ENCODE results near the gene GNMT. TPM values are rescaled to one million over a fixed set of nuclear protein-coding genes. Genes with fewer than 3 reads are reported as not detected.

Gene GNMT
- total and polyA plus RNA-seq, 2 donors (not counting 1 experiment from before 2014, with no cell fraction given) = 2.0 to 5.9 TPM

DNA sequence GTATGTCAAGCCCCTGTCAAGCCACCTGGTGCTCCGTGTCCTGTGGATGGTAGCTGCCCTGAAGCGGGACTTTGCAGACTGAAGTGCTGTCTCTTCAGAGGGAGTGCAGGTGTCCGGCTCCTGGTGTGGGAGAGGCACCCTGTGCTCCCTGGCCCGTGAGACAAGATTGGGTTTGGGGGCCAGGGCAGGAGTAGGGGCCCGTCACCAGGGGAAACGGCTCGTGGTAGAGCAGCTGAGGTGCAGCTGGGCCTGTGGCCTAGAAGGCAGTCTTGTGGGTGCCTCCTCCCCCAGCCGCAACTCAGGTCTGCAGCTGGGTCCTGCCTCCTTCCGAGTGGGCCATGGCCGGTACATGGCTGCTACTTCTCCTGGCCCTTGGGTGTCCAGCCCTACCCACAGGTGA is 44.8 kb upstream of the GNMT start, which contains the start of gene PTCRA:
Gene PTCRA, plus strand, starts transcription at position 322 of the 400 bp plus-strand sequence. Its CDS starts 17 bp downstream, at position 339.
- Histone ChIP-seq H2AFZ (ENCODE audit: insufficient read depth, low read depth, low read length, poor library complexity, severe bottlenecking) (peak within 1 kb of the TSS; percentile 62), H3K9ac (ENCODE audit: low read length) (no peak within 1 kb of the TSS), H3K27ac (ENCODE audit: low read length in 2 of 2) (no peak within 1 kb of the TSS), H3K4me1 (ENCODE audit: control insufficient read depth in 2 of 2, insufficient read depth in 2 of 2, low read length in 2 of 2) (peaks cover 3 to 17% of the 10 kb centered on the region in 2 donors), H3K4me2 (replicated peaks; ENCODE audit: low read depth, low read length, poor library complexity, severe bottlenecking) (no peak within 1 kb of the TSS), H3K27me3 (replicated peaks in 1 of 4; ENCODE audit: control extremely low read depth in 1 of 4, control insufficient read depth in 3 of 4, insufficient read depth in 4 of 4, low read length in 3 of 4) (peaks cover 0 to 10% (median 1%) of the 10 kb centered on the region in 4 experiments), H4K20me1 (ENCODE audit: control insufficient read depth, insufficient read depth, low read length, poor library complexity, severe bottlenecking) (no peaks in the 10 kb centered on the region), H3K36me3 (replicated peaks in 1 of 2; ENCODE audit: control extremely low read depth in 1 of 2, control insufficient read depth in 1 of 2, extremely low read depth in 1 of 2, insufficient read depth in 2 of 2, low read length in 1 of 2) (no peaks in the 10 kb centered on the region), H3K9me3 (ENCODE audit: control extremely low read depth in 1 of 3, control insufficient read depth in 2 of 3, insufficient read depth in 1 of 3, low read length in 2 of 3) (peaks cover 0 to 5% (median 0%) of the 10 kb centered on the region in 3 donors), H3K4me3 (ENCODE audit: control extremely low read depth in 1 of 5, extremely low read depth in 1 of 5, insufficient read depth in 1 of 5, low read depth in 2 of 5, low read length in 4 of 5) (no peak within 1 kb of the TSS), H3K79me2 (ENCODE audit: control insufficient read depth, insufficient read depth, low read length) (no peaks in the 10 kb centered on the region)
- WGBS (ENCODE audit: insufficient coverage) = 6% methylated on average over 9 of the region's 10 CpGs
- ChIA-PET CTCF (interaction anchor here (0.6 to 1.2 kb wide), 2 partner anchors 93 to 590 kb away, joined by 3 to 6 read pairs; no protein-coding TSS in a partner anchor), POLR2A (interaction anchor here (0.7 kb wide), 1 partner anchor 14 kb away, joined by 4 read pairs; the partner anchor contains the start of gene CNPY3)
- ATAC-seq (ENCODE audit: low read depth) (no peak), DNase-seq (no peak)
- intact Hi-C loops (cut with micrococcal nuclease) = no loop called here
- H3K27ac Mint-ChIP-seq = no peak within 1 kb of the TSS
- H3K4me1 Mint-ChIP-seq = peaks cover 6% of the 10 kb centered on the region
- peaks cover 6% of the 10 kb centered on the region for H3K27me3 Mint-ChIP-seq
- no peak within 1 kb of the TSS for H3K4me3 Mint-ChIP-seq
- TF ChIP-seq, protein P1, sequence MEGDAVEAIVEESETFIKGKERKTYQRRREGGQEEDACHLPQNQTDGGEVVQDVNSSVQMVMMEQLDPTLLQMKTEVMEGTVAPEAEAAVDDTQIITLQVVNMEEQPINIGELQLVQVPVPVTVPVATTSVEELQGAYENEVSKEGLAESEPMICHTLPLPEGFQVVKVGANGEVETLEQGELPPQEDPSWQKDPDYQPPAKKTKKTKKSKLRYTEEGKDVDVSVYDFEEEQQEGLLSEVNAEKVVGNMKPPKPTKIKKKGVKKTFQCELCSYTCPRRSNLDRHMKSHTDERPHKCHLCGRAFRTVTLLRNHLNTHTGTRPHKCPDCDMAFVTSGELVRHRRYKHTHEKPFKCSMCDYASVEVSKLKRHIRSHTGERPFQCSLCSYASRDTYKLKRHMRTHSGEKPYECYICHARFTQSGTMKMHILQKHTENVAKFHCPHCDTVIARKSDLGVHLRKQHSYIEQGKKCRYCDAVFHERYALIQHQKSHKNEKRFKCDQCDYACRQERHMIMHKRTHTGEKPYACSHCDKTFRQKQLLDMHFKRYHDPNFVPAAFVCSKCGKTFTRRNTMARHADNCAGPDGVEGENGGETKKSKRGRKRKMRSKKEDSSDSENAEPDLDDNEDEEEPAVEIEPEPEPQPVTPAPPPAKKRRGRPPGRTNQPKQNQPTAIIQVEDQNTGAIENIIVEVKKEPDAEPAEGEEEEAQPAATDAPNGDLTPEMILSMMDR (IDR thresholded peaks at IDR 0.05) = no peak
- no peak for TF ChIP-seq EZH2 (IDR thresholded peaks at IDR 0.05; ENCODE audit: borderline replicate concordance, insufficient read depth, low read depth, low read length, poor library complexity, severe bottlenecking)
- H3K9me3 Mint-ChIP-seq (ENCODE audit: insufficient read depth) = no peaks in the 10 kb centered on the region

DNA sequence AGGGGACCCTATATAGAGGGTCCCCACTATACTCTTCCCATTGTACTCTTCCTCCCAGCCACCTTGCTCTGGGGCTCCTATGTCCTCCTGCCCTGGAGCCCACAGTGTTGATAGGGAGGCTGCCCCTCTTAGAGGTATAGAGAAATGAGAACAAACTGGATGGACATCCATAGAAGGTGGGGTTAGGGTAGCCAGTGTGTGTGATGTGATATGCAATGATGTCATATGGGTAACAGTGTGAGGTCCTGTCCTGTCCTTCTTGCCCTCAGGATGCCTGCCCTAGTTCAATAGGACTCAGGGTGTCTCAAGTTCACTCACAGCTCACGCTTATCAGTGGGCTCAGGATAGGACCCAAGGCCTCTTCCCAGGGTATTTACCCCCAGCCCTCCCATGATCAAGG is 44.3 kb upstream of the GNMT start:
- intact Hi-C loops (cut with micrococcal nuclease) = no loop called here
- Mint-ChIP-seq H3K9me3 (ENCODE audit: insufficient read depth) (no peaks in the 10 kb centered on the region), H3K4me3 (no peak overlapping the region), H3K27me3 (peaks cover 4% of the 10 kb centered on the region), H3K27ac (no peak overlapping the region), H3K4me1 (peaks cover 4% of the 10 kb centered on the region)
- H3K4me2 ChIP-seq (replicated peaks; ENCODE audit: low read depth, low read length, poor library complexity, severe bottlenecking) = no peak overlapping the region
- H3K4me1 ChIP-seq (ENCODE audit: control insufficient read depth in 2 of 2, insufficient read depth in 2 of 2, low read length in 2 of 2) = peaks cover 3 to 15% of the 10 kb centered on the region in 2 donors
- peak overlapping the region; percentile 62 for H2AFZ ChIP-seq (ENCODE audit: insufficient read depth, low read depth, low read length, poor library complexity, severe bottlenecking)
- WGBS (ENCODE audit: insufficient coverage) = 100% methylated on average over 1 of the region's 1 CpG
- DNase-seq = no peak
- ChIA-PET POLR2A (no interaction called here), CTCF (interaction anchor here (0.5 to 0.6 kb wide), 3 partner anchors 63 to 590 kb away, joined by 3 to 5 read pairs (median 3); no protein-coding TSS in a partner anchor)
- H3K36me3 ChIP-seq (replicated peaks in 1 of 2; ENCODE audit: control extremely low read depth in 1 of 2, control insufficient read depth in 1 of 2, extremely low read depth in 1 of 2, insufficient read depth in 2 of 2, low read length in 1 of 2) = no peaks in the 10 kb centered on the region
- H3K4me3 ChIP-seq (ENCODE audit: control extremely low read depth in 1 of 5, extremely low read depth in 1 of 5, insufficient read depth in 1 of 5, low read depth in 2 of 5, low read length in 4 of 5) = no peak overlapping the region
- no peaks in the 10 kb centered on the region for H4K20me1 ChIP-seq (ENCODE audit: control insufficient read depth, insufficient read depth, low read length, poor library complexity, severe bottlenecking)
- no peak for TF ChIP-seq EZH2 (IDR thresholded peaks at IDR 0.05; ENCODE audit: borderline replicate concordance, insufficient read depth, low read depth, low read length, poor library complexity, severe bottlenecking)
- TF ChIP-seq, protein P1 (IDR thresholded peaks at IDR 0.05) = no peak
- ATAC-seq (ENCODE audit: low read depth) = no peak
- no peak overlapping the region for H3K9ac ChIP-seq (ENCODE audit: low read length)
- peaks cover 0 to under 1% (median 0%) of the 10 kb centered on the region in 3 donors for H3K9me3 ChIP-seq (ENCODE audit: control extremely low read depth in 1 of 3, control insufficient read depth in 2 of 3, insufficient read depth in 1 of 3, low read length in 2 of 3)
- H3K79me2 ChIP-seq (ENCODE audit: control insufficient read depth, insufficient read depth, low read length) = no peaks in the 10 kb centered on the region
- peaks cover 0 to 7% (median 1%) of the 10 kb centered on the region in 4 experiments for H3K27me3 ChIP-seq (replicated peaks in 1 of 4; ENCODE audit: control extremely low read depth in 1 of 4, control insufficient read depth in 3 of 4, insufficient read depth in 4 of 4, low read length in 3 of 4)
- no peak overlapping the region for H3K27ac ChIP-seq (ENCODE audit: low read length in 2 of 2)
